ENCODE results near the gene IKBKE.

DNA sequence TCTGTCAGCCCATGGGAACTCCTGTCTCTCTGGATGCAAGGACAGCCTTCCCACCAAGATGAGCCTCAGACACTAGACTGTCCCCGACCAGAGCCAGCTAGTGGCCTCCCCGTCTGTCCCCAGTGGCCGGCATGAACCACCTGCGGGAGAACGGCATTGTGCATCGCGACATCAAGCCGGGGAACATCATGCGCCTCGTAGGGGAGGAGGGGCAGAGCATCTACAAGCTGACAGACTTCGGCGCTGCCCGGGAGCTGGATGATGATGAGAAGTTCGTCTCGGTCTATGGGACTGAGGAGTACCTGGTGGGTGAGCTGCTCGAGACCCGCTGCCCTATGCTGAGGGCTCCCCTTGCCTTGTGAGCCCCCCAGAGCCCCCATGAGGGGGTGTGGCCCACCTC lies 5.8 kb downstream of the IKBKE start:
- TF ChIP-seq, protein P1, sequence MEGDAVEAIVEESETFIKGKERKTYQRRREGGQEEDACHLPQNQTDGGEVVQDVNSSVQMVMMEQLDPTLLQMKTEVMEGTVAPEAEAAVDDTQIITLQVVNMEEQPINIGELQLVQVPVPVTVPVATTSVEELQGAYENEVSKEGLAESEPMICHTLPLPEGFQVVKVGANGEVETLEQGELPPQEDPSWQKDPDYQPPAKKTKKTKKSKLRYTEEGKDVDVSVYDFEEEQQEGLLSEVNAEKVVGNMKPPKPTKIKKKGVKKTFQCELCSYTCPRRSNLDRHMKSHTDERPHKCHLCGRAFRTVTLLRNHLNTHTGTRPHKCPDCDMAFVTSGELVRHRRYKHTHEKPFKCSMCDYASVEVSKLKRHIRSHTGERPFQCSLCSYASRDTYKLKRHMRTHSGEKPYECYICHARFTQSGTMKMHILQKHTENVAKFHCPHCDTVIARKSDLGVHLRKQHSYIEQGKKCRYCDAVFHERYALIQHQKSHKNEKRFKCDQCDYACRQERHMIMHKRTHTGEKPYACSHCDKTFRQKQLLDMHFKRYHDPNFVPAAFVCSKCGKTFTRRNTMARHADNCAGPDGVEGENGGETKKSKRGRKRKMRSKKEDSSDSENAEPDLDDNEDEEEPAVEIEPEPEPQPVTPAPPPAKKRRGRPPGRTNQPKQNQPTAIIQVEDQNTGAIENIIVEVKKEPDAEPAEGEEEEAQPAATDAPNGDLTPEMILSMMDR (IDR thresholded peaks at IDR 0.05; ENCODE audit: low read depth, low read length, poor library complexity, severe bottlenecking): no peak
- no peak for TF ChIP-seq EZH2phosphoT487 (IDR thresholded peaks at IDR 0.05; ENCODE audit: borderline replicate concordance, low read length)

Measured in DOHH2 (cell line).